Tibial nerve (tissue), 3 donors: Measurements from ENCODE around the gene MMRN1.

Experiments used
- CTCF ChIP-seq, 5 experiments: fragments of 200-600 bp in 3 of 5; fragments of 450-650 bp in 2 of 5; sonication (generic) in 3 of 5; IDR thresholded peaks; one replicate each; pipeline ENCODE4 v1.5.1; 2016 to 2019; ENCODE audit warnings: antibody characterized with exemption in 5 of 5, mild to moderate bottlenecking in 3 of 5, moderate library complexity in 2 of 5
- POLR2A ChIP-seq, 2 donors: fragments of 450-650 bp; IDR thresholded peaks; one replicate each; pipeline ENCODE4 v1.6.1; 2017; ENCODE audit warnings: antibody characterized with exemption in 2 of 2, mild to moderate bottlenecking in 2 of 2, moderate library complexity in 2 of 2

- no peak for TF ChIP-seq POLR2A (IDR thresholded peaks at IDR 0.05)
- no peak for TF ChIP-seq CTCF (IDR thresholded peaks at IDR 0.05)
Observed at GRCh38 chr4:89981789-89982334, 87.2 kb downstream of the MMRN1 start.
